GM18505 (cell line): ENCODE data around the gene KDF1.
A peak's percentile ranks its signal among the peaks of the same experiment; 100 is the strongest.

Experiments
- ATAC-seq: cut with Tn5 transposase; IDR thresholded peaks from one replicate; pipeline ENCODE4 v1.9.1; 2021; ENCODE audit not compliant: unreplicated experiment
- POLR2A ChIP-seq: IDR thresholded peaks from 4 replicates; pipeline ENCODE4 v1.6.1; 2011; ENCODE audit warnings: borderline replicate concordance; ENCODE audit not compliant: insufficient read depth, insufficient read length; ENCODE audit errors: extremely low read depth

The KDF1 gene

DNA sequence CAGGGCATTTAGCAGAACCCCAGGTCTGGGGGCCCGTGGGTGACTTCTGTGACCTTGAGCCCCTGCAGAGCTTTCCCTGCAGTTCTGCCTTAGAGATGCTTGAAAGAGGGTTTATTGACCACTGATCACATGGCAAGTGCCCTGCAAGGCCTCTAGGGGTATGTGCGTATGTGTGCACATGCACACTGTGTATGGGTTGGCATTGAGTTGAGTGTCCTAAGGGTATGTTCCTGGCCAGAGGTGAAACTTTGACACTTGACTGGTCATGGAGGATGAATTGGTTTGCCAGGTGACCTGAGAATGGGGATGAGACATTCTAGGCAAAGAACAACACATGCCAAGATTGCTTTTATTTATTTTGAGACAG, 21.6 kb downstream of the KDF1 start:
- TF ChIP-seq POLR2A: no peak
- ATAC-seq: no peak

DNA sequence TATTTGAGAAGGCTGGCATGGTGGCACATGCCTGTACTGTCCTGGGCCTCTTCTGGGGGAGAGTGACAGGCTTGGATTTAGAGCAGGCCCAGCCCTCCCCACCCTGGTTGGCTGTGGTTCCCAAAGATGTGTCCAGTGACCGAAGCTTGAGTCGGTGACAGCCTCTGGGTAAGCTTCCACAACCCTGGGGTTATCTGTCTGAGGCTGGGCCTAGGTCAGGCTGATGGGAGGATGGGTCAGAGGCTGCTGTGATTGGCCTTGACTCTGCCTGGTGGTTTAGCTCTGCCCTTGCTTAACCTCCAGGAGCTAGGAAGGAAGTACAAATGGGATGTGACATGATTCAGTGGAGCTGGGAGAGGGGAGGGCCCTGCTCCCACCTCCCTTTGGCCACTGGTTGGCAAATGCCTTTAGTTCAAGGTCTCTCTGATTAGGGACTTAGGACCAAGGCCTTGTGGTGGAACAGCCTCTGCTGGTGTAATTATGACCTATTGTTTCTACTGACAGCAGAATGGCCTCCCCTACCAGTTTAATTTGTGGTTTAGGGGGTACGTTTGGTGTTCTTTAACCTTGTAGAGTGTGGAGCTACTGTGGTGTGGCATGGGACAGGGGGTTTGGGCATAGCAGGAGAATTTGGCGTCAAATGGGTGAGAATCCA, 22.1 kb downstream of the KDF1 start:
- no peak for ATAC-seq
- no peak for TF ChIP-seq POLR2A

DNA sequence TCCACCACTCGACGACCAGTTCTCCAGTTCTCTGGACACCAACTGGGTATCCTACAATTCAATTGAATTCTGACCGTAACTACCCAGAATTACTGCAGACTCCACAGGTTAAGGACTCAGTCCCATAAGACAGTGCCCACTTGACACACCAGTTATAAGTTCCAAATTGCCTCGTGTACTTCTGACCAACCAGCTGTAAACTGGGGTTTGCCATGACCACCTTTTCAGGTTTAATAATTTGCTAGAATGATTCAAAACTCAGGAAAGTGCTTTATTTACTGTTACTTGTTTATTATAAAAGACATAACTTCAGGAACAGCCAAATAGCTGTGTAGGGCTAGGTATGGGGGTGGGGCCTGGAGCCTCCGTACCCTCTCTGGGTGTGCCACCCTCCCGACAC, 23.4 kb downstream of the KDF1 start:
- no peak for TF ChIP-seq POLR2A
- ATAC-seq: no peak

DNA sequence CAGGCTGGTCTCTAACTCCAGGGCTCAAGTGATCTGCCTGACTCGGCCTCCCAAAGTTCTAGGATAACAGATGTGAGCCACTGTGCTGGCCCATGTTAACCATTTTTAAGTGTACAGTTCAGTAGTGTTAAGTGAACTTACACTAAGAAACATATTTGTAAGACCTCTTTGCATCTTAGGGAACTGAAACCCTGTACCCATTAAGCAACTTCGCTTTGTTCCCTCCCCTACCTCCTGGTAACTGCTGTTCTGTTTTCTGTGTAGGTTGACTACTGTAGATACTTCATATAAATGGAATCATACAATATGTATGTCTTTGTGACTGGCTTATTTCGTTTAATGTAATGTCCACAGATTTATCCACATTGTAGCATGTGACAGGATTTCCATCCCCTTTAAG, 27.7 kb downstream of the KDF1 start:
- ATAC-seq: no peak
- no peak for TF ChIP-seq POLR2A

DNA sequence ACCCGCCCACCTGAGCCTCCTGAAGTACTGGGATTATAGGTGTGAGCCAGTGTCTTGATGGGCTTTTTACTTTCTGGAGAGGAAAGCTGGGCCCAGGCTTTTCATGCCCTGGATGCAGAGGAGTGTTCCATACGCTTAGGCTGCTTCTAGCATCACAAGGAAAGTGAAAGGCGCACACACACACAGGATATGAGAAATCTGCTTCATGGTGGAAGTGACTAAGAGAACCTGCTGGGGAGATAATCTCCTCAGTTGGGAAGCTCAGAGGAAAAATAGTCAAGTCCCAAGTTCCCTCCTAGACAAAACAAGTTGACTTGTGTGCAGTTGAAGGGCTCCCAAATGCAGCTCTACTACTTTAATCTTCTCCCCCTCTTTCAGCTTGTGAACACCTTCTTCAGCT, 36.6 kb downstream of the KDF1 start:
- no peak for ATAC-seq

DNA sequence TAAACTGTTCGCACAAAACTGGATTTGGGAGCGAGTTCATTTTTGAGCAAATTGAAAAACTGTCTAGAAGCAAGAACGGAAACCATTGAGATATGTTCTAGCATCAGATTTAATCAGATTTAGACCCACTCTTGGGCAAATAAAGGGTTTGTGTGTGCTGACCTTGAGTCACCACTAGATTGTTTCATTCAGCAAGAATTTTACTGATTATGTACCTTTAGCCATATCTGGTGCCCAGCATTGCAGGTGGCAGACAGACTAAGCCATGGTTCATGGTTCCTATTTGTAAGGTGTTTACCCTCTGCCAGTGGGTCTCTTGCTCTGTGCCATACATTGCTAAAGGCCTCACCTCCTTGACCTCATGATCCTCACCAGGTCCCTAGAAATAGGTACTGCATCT, 37.4 kb downstream of the KDF1 start:
- no peak for ATAC-seq
- TF ChIP-seq POLR2A: no peak

More for the DNA sequence above, 36.6 kb downstream of the KDF1 start:
- no peak for TF ChIP-seq POLR2A

DNA sequence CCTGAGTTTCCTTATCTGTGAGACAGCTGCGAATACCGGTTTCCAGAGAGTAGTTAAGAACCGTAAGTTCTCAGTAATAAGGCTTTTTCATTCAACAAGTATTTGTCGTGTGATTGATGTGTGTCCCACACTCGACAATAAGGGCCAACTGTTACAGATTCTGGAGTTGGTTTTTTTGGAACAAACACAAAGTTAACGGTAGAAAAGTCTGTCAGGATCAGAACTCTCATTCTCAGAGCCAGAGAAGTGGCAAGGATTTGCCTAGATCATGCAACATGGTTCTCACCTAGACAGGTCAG, 37.9 kb downstream of the KDF1 start:
- no peak for TF ChIP-seq POLR2A
- no peak for ATAC-seq

DNA sequence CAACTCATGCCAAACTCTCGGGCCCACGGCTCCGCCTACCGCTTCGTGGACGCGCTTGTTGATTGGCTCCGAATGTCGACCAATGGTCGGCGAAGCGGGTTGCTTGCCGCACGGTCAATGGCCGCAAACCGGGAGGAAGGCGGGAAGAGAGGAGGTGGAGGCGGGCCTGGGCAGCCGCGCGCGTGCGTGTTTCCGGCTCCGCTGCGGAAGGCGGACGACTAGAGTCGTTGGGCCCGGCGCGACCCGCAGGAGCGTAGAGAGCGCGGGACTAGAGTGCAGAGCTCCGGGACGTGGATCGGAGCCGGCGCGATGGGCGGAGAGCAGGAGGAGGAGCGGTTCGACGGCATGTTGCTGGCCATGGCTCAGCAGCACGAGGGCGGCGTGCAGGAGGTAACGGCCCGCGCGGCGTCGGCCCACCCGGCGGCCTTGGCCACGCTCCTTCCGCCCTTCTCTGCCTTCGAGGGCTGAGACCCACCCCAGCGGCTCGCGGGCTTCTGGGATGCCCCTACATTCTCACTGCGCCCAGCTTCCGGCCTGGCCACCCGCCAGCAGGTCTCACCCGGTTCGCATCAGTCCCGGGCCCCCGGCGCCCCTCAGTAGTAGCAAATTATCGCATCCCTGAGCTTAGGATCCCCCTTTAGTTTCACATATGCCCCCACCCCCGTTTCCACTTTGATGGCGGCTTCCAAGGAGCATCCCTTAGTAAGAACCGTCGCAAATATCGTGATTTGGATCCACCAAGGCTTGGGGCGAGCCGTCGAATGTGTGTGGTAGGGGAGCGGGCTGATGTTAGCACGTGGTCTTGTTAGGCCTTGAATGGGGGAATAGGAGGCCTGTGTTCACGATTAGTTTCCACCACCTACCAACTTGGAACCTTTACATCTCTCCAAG, 38.5 kb downstream of the KDF1 start, which contains the start of gene NUDC:
TSS of gene NUDC (plus strand) at position 204 of the 891 bp plus-strand sequence. CDS start at position 310, 106 bp downstream.
- peak; percentile 91 for ATAC-seq
- TF ChIP-seq POLR2A: peak; percentile 84

DNA sequence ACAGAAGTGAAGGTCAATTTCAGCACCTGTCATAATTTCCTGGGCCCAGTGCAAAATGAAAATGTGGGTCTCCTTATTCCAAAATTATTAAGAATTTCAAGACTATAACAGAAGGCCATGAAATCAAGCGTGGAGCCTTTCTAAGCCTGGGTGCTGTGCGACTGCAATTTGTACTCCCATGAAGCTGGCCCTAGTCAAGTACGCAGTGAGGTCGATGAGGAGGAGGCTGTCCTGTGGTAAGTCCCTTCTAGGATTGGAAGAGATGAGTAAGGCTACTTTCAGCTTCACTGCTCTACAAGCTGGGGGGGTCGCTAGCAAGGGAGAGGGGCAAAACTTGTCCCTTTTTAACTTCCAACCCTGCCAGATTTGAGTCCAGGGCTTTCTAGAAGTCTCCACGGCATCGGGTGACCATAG, 39.1 kb downstream of the KDF1 start:
- TF ChIP-seq POLR2A: no peak
- ATAC-seq: no peak

DNA sequence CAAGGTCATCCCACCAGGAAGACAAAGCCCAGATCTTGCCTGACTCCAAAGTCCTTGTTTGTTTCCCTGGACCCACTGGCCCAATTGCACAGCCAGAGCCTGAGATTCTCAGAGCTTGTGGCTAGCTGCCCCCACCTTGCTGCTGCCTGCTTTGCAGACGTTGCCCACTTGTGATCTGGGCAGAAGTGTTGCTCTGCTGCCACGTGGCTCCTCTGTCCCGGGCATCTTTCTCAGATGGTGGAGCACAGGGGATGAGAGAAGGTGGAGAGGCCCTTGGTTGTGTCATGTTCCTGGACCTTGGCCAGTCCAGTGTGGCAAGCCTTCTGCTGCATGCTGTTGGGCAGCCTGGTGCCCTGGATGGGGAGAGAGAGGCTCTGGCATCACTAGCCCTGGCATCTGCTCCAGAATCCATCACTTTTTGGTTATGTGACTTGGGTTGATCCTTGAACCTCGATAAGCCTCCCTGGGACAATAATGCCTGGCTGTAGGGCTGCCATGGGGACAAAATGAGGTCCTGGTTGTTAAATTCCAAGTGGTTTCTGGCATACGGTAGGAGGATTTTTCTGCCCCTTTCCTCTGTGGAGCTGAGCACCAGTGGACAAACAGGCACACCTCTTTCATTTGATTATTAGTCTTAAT, 44.9 kb downstream of the KDF1 start:
- no peak for TF ChIP-seq POLR2A

DNA sequence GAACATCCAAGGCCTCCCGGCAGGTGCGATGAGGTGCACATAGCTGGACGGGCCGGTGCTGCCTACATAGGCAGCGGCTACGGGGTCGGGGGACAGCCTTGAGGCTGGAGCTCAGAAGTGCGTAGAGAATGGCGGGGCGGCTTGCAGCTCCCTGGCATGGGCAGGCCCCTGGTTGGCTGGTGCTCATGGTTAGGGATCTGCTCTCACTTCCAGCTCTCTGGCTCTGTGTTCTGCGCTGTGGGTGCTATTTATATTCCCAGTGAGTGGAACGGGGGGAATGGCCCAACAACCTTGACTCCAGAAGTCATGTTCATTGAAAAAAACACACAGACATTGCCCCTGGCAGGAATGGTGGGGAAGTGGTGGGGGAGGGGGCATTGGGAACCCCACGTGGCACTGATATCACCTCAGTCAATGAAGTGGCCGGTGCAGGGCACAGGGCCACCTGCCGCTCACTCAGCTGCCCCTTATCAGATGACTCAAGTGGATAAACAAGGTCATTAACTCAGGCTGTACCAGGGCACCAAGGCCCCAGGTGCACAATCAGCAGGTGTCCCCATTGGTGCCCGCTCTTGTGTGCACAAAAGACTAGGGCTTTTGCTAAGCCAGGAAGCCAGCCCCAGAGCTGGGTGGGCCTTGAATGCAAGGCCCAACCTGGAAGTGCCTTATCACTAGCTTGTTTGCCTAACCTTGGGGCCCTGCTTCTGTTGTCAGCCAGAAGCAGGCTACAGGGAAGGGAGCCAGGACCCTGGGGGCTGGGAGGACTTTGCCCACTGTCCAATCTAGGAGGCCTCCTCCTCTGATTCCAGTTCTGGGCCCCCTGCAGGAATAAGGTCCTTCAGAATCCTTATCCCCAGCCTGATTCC, 46.3 kb downstream of the KDF1 start, which contains the start of gene NR0B2:
TSS of gene NR0B2 (minus strand) at position 222 of the 866 bp plus-strand sequence. CDS start at position 187, 35 bp downstream.
- no peak for TF ChIP-seq POLR2A
- no peak for ATAC-seq

More for the DNA sequence above, 44.9 kb downstream of the KDF1 start:
- no peak for ATAC-seq

DNA sequence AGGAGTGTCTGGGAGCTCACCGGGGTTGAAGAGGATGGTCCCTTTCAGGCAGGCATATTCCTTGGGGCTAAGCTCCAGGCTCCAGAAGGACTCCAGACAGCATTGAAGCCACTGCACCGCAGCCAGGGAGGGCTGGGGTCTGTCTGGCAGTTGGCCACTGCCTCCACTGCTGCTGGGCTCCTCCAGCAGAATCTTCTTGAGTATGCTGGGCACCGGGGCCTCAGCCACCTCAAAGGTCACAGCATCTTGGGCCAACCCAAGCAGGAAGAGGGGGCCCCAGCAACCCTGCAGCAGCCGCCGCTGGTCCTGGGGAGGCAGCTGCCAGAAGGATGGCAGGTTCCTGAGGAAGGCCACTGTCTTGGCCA, 46.9 kb downstream of the KDF1 start:
- ATAC-seq: no peak
- no peak for TF ChIP-seq POLR2A

DNA sequence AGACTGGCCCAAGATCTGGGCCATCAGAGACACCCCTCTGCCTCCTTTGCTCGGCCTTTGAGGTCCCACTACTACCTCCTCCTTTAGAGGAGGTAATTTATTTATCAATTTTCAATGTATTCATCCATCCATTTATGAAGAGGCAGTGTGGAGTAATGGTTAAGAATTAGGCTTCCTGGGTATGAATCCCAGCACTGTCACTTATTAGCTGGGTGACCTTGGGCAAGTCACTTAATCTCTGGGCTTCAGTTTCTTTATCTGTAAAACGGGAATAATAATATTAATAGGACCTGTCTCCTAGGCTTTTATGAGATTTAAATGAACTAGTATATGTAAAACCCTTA, 48.1 kb downstream of the KDF1 start:
- no peak for ATAC-seq
- TF ChIP-seq POLR2A: no peak
